T-helper 1 cell (primary cell): ENCODE measurements around the gene VTI1A.

Experiments
- DNase-seq, 5 donors: peaks; one replicate each; pipeline ENCODE4 v3.0.0-alpha.2; 2012 to 2020

The VTI1A gene

GRCh38 chr10:112644265-112644645 is 197.2 kb downstream of the VTI1A start:
- DNase-seq: no peak

- DNase-seq: no peak
These were observed 202.2 kb downstream of the VTI1A start for GRCh38 chr10:112649006-112649821.

GRCh38 chr10:112649822-112650152 is 202.8 kb downstream of the VTI1A start:
- DNase-seq: no peak

- no peak for DNase-seq
These were observed 203.6 kb downstream of the VTI1A start for GRCh38 chr10:112650588-112651030.

GRCh38 chr10:112653215-112653614 is 206.2 kb downstream of the VTI1A start:
- DNase-seq: no peak

GRCh38 chr10:112653851-112654250 is 206.8 kb downstream of the VTI1A start:
- DNase-seq: no peak

- DNase-seq: no peak
These were observed 207.8 kb downstream of the VTI1A start for GRCh38 chr10:112654794-112655193.

GRCh38 chr10:112655722-112656121 is 208.7 kb downstream of the VTI1A start:
- no peak for DNase-seq

GRCh38 chr10:112658465-112658864 is 211.4 kb downstream of the VTI1A start:
- no peak for DNase-seq

- no peak for DNase-seq
These were observed 212.1 kb downstream of the VTI1A start for GRCh38 chr10:112658900-112659638.

- no peak for DNase-seq
These were observed 216.5 kb downstream of the VTI1A start for GRCh38 chr10:112663234-112664125.

GRCh38 chr10:112666094-112666493 is 219.1 kb downstream of the VTI1A start:
- no peak for DNase-seq

- DNase-seq: no peak
These were observed 223.0 kb downstream of the VTI1A start for GRCh38 chr10:112669989-112670388.

- no peak for DNase-seq
These were observed 224.7 kb downstream of the VTI1A start for GRCh38 chr10:112671743-112672142.

GRCh38 chr10:112672706-112673105 is 225.7 kb downstream of the VTI1A start:
- no peak for DNase-seq

- DNase-seq: no peak
These were observed 228.6 kb downstream of the VTI1A start for GRCh38 chr10:112675560-112676083.

GRCh38 chr10:112677689-112678088 is 230.7 kb downstream of the VTI1A start:
- no peak for DNase-seq

GRCh38 chr10:112678581-112678980 is 231.6 kb downstream of the VTI1A start:
- DNase-seq: no peak

GRCh38 chr10:112678987-112679386 is 232.0 kb downstream of the VTI1A start:
- no peak for DNase-seq

- DNase-seq: no peak
These were observed 232.4 kb downstream of the VTI1A start for GRCh38 chr10:112679392-112679791.

GRCh38 chr10:112680586-112680985 is 233.6 kb downstream of the VTI1A start:
- no peak for DNase-seq

- no peak for DNase-seq
These were observed 240.6 kb downstream of the VTI1A start for GRCh38 chr10:112687647-112688046.
